Astrocyte (in vitro differentiated cells and primary cell): ENCODE data around the gene MAPK8IP3.

Experiments
- EZH2 ChIP-seq: IDR thresholded peaks from 2 replicates; pipeline ENCODE4 v1.6.1; 2012; ENCODE audit warnings: mild to moderate bottlenecking, low read length, inconsistent platforms; ENCODE audit not compliant: insufficient read depth
- TF ChIP-seq, protein P1 (sequence below): IDR thresholded peaks from 2 replicates; pipeline ENCODE4 v1.5.1; 2011; ENCODE audit warnings: low read depth, mild to moderate bottlenecking, inconsistent platforms, low read length, moderate library complexity; ENCODE audit not compliant: insufficient read depth

DNA sequence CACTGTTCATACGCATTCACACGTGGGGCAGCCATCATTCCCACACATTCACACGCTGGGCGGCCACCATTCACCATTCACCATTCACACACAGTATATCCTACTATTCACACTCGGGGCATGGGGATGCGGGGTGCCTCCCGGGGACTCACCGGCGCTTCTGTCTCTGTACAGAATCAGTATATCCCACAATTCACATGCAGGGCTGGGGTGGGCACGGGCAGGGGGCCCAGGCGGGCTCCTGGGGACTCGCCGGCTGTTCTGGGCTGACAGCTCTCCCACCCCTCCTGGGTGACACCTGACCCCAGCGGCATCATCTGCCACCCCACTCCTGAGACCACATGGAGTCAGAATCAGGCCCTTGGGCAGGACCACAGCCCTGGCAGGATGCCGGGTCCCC lies 55.8 kb downstream of the MAPK8IP3 start:
- TF ChIP-seq EZH2, result no peak
- TF ChIP-seq, protein P1, sequence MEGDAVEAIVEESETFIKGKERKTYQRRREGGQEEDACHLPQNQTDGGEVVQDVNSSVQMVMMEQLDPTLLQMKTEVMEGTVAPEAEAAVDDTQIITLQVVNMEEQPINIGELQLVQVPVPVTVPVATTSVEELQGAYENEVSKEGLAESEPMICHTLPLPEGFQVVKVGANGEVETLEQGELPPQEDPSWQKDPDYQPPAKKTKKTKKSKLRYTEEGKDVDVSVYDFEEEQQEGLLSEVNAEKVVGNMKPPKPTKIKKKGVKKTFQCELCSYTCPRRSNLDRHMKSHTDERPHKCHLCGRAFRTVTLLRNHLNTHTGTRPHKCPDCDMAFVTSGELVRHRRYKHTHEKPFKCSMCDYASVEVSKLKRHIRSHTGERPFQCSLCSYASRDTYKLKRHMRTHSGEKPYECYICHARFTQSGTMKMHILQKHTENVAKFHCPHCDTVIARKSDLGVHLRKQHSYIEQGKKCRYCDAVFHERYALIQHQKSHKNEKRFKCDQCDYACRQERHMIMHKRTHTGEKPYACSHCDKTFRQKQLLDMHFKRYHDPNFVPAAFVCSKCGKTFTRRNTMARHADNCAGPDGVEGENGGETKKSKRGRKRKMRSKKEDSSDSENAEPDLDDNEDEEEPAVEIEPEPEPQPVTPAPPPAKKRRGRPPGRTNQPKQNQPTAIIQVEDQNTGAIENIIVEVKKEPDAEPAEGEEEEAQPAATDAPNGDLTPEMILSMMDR, result no peak
